Loucy (cell line): ENCODE results near the gene INO80D.

Experiments
- EZH2phosphoT487 ChIP-seq: fragments of 200-600 bp; IDR thresholded peaks from 2 replicates; pipeline ENCODE4 v1.6.1; 2018; ENCODE audit warnings: antibody characterized with exemption, mild to moderate bottlenecking, moderate library complexity, borderline replicate concordance
- TF ChIP-seq, protein P1 (sequence below): fragments of 200-600 bp; sonication (generic); conservative IDR thresholded peaks from 2 replicates; pipeline ENCODE4 v1.5.1; 2014; ENCODE audit warnings: mild to moderate bottlenecking, antibody characterized with exemption, low read length

DNA sequence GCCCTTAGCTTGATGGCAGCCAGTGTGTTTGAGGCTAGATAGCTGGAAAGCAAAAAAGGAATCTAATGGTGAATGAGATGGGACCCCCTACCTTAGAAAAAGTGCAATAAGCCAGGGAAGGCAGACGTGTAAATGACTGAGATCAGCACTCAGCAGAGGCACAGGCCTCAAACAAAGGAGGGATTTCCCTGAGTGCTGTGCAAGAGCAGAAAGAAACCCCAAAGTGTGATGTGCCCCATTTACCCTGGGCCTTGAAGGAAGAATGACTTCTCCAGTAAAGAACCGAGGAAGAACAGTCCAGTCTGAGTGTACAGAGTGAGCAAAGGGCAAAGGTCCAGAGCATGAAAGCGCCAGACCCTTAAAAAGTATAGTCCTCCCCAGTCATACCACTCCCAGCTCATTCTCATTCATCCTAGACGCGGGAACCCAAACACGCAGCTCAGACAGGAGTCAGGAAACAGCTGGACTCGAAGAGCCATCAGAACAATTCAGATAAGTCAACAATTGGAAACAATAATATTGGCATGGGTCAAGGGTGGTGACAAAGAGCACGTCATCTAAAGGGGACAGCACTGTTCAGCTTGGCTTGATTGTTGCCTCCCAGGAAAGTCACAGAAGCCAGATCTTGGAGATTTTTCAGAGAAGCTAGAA is 121.7 kb downstream of the INO80D start:
- TF ChIP-seq, protein P1, sequence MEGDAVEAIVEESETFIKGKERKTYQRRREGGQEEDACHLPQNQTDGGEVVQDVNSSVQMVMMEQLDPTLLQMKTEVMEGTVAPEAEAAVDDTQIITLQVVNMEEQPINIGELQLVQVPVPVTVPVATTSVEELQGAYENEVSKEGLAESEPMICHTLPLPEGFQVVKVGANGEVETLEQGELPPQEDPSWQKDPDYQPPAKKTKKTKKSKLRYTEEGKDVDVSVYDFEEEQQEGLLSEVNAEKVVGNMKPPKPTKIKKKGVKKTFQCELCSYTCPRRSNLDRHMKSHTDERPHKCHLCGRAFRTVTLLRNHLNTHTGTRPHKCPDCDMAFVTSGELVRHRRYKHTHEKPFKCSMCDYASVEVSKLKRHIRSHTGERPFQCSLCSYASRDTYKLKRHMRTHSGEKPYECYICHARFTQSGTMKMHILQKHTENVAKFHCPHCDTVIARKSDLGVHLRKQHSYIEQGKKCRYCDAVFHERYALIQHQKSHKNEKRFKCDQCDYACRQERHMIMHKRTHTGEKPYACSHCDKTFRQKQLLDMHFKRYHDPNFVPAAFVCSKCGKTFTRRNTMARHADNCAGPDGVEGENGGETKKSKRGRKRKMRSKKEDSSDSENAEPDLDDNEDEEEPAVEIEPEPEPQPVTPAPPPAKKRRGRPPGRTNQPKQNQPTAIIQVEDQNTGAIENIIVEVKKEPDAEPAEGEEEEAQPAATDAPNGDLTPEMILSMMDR: no peak
- no peak for TF ChIP-seq EZH2phosphoT487
